Fibroblast of lung (primary cell): Measurements from ENCODE around the gene DLGAP1. TPM values are rescaled to one million over a fixed set of nuclear protein-coding genes. Genes with fewer than 3 reads are reported as not detected.

Experiments used
- DNase-seq, 2 donors: peaks; one replicate each; pipeline versions ENCODE4 v3.0.0 to v3.0.0-alpha.2; 2010; ENCODE audit warnings: low read depth in 2 of 2
- H2AFZ ChIP-seq: 2 replicates; pipeline ENCODE4 v1.5.1; 2012; ENCODE audit warnings: low read length, control low read depth, inconsistent platforms
- H3K27ac ChIP-seq: 2 replicates; pipeline ENCODE4 v1.5.1; 2011; ENCODE audit warnings: low read length, control low read depth; ENCODE audit not compliant: insufficient read depth
- H3K27me3 ChIP-seq: 2 replicates; pipeline ENCODE4 v1.5.1; 2011; ENCODE audit warnings: mild to moderate bottlenecking, low read length; ENCODE audit not compliant: control insufficient read depth, insufficient read depth
- H3K36me3 ChIP-seq: 2 replicates; pipeline ENCODE4 v1.5.1; 2011; ENCODE audit warnings: low read length; ENCODE audit not compliant: control insufficient read depth, insufficient read depth
- H3K4me1 ChIP-seq: 2 replicates; pipeline ENCODE4 v1.5.1; 2011; ENCODE audit warnings: low read length; ENCODE audit not compliant: control insufficient read depth, insufficient read depth; ENCODE audit errors: extremely low read depth
- H3K4me2 ChIP-seq: 2 replicates; pipeline ENCODE4 v1.5.1; 2011; ENCODE audit warnings: low read length, control low read depth; ENCODE audit not compliant: insufficient read depth; ENCODE audit errors: extremely low read depth
- H3K4me3 ChIP-seq, 4 experiments: fragments of 200-600 bp in 1 of 4; sonication (generic) in 1 of 4; replicated peaks in 1 of 4; 2 replicates each; pipeline ENCODE4 v1.5.1; 2011 to 2016; ENCODE audit warnings: low read length in 4 of 4, low read depth in 3 of 4, mild to moderate bottlenecking in 3 of 4, control low read depth in 2 of 4, inconsistent platforms in 1 of 4, mixed read lengths in 1 of 4; ENCODE audit not compliant: insufficient read depth in 1 of 4; ENCODE audit errors: control extremely low read depth in 1 of 4
- H3K79me2 ChIP-seq: 2 replicates; pipeline ENCODE4 v1.5.1; 2012; ENCODE audit warnings: mild to moderate bottlenecking, low read length, inconsistent platforms; ENCODE audit not compliant: control insufficient read depth, insufficient read depth
- H3K9ac ChIP-seq: 2 replicates; pipeline ENCODE4 v1.5.1; 2011; ENCODE audit warnings: mild to moderate bottlenecking, low read length, control low read depth; ENCODE audit not compliant: insufficient read depth
- H3K9me3 ChIP-seq: 2 replicates; pipeline ENCODE4 v1.5.1; 2012; ENCODE audit warnings: low read depth, low read length; ENCODE audit not compliant: control insufficient read depth, insufficient read depth
- H4K20me1 ChIP-seq: 2 replicates; pipeline ENCODE4 v1.5.1; 2011; ENCODE audit warnings: low read length; ENCODE audit not compliant: control insufficient read depth, insufficient read depth; ENCODE audit errors: extremely low read depth
- EZH2 ChIP-seq: IDR thresholded peaks from 2 replicates; pipeline ENCODE4 v1.5.1; 2012; ENCODE audit warnings: low read length, control low read depth, mild to moderate bottlenecking; ENCODE audit errors: missing control alignments
- polyA plus RNA-seq, 2 donors: library from polyadenylated mRNA; depleted of rRNA in 1 of 2; stranded (reverse) in 1 of 2; unstranded in 1 of 2; fragments of >200 nt; gene quantifications; 2 replicates each; pipeline ENCODE4 v1.2.1, GENCODE V29; 2011 to 2012; ENCODE audit warnings: missing spikeins in 1 of 2
- total RNA-seq: library from RNA; depleted of rRNA; stranded (reverse); fragments of >200 nt; gene quantifications from 2 replicates; pipeline ENCODE4 v1.2.1, GENCODE V29; 2014
- TF ChIP-seq, protein P1 (sequence below), 2 donors: IDR thresholded peaks in 1 of 2; conservative IDR thresholded peaks in 1 of 2; 1 replicate in 1 of 2; 2 replicates in 1 of 2; pipeline ENCODE4 v1.5.1; 2011 to 2012; ENCODE audit warnings: low read length in 2 of 2, control low read depth in 1 of 2, inconsistent platforms in 1 of 2, low read depth in 1 of 2, mild to moderate bottlenecking in 1 of 2

Gene DLGAP1
- total and polyA plus RNA-seq, 2 donors (not counting 1 experiment from before 2014, with no cell fraction given), result 0.16 to 0.17 TPM

GRCh38 chr18:3494245-3494526 is 960.9 kb downstream of the DLGAP1 start:
- TF ChIP-seq EZH2, result no peak
- TF ChIP-seq, protein P1, sequence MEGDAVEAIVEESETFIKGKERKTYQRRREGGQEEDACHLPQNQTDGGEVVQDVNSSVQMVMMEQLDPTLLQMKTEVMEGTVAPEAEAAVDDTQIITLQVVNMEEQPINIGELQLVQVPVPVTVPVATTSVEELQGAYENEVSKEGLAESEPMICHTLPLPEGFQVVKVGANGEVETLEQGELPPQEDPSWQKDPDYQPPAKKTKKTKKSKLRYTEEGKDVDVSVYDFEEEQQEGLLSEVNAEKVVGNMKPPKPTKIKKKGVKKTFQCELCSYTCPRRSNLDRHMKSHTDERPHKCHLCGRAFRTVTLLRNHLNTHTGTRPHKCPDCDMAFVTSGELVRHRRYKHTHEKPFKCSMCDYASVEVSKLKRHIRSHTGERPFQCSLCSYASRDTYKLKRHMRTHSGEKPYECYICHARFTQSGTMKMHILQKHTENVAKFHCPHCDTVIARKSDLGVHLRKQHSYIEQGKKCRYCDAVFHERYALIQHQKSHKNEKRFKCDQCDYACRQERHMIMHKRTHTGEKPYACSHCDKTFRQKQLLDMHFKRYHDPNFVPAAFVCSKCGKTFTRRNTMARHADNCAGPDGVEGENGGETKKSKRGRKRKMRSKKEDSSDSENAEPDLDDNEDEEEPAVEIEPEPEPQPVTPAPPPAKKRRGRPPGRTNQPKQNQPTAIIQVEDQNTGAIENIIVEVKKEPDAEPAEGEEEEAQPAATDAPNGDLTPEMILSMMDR (conservative IDR thresholded peaks at IDR 0.05 in 1 of 2, IDR thresholded peaks at IDR 0.05 in 1 of 2; ENCODE audit: low read depth in 1 of 2, low read length in 2 of 2), result no peak
- no peaks in the 10 kb centered on the region for H4K20me1 ChIP-seq
- no peaks in the 10 kb centered on the region for H3K9me3 ChIP-seq
- no peak overlapping the region for H3K4me2 ChIP-seq
- no peaks in the 10 kb centered on the region for H3K4me1 ChIP-seq
- H3K27ac ChIP-seq, result no peak overlapping the region
- no peaks in the 10 kb centered on the region for H3K79me2 ChIP-seq
- no peak overlapping the region for H2AFZ ChIP-seq
- no peak for DNase-seq
- H3K4me3 ChIP-seq, result no peak overlapping the region
- no peak overlapping the region for H3K9ac ChIP-seq
- no peaks in the 10 kb centered on the region for H3K27me3 ChIP-seq
- no peaks in the 10 kb centered on the region for H3K36me3 ChIP-seq

- H3K4me2 ChIP-seq, result no peak overlapping the region
- DNase-seq, result no peak
- H3K27ac ChIP-seq, result no peak overlapping the region
- H3K27me3 ChIP-seq, result no peaks in the 10 kb centered on the region
- no peaks in the 10 kb centered on the region for H4K20me1 ChIP-seq
- no peak for TF ChIP-seq EZH2
- TF ChIP-seq, protein P1 (conservative IDR thresholded peaks at IDR 0.05 in 1 of 2, IDR thresholded peaks at IDR 0.05 in 1 of 2; ENCODE audit: low read depth in 1 of 2, low read length in 2 of 2), result no peak
- no peak overlapping the region for H3K4me3 ChIP-seq
- no peak overlapping the region for H2AFZ ChIP-seq
- no peak overlapping the region for H3K9ac ChIP-seq
- no peaks in the 10 kb centered on the region for H3K9me3 ChIP-seq
- no peaks in the 10 kb centered on the region for H3K36me3 ChIP-seq
- H3K79me2 ChIP-seq, result no peaks in the 10 kb centered on the region
- H3K4me1 ChIP-seq, result no peaks in the 10 kb centered on the region
Observed at GRCh38 chr18:3493501-3494244, 961.4 kb downstream of the DLGAP1 start.

DNA sequence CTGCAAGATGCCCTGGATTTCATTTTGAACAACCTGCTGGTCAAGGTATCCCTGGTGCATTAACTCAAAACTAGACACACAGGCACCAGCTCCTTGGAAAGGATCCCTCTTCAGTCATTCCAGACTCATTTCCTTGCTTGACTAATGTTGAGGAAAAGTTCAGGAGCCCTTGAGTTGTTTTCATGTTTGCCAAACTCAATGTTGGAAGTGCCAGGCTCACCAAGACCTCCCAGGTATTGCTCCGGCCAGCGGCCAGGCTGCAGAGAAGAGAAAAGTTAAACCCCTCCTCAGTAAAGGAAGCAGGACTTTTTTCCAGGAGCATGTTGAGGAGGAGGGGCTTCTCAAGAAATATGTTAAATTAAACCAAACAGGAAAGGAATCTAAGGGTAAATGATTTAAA is 962.4 kb downstream of the DLGAP1 start:
- no peaks in the 10 kb centered on the region for H3K36me3 ChIP-seq
- H3K79me2 ChIP-seq, result no peaks in the 10 kb centered on the region
- no peak for DNase-seq
- TF ChIP-seq, protein P1 (conservative IDR thresholded peaks at IDR 0.05 in 1 of 2, IDR thresholded peaks at IDR 0.05 in 1 of 2; ENCODE audit: low read depth in 1 of 2, low read length in 2 of 2), result no peak
- no peak for TF ChIP-seq EZH2
- no peaks in the 10 kb centered on the region for H3K4me1 ChIP-seq
- H3K9me3 ChIP-seq, result no peaks in the 10 kb centered on the region
- no peak overlapping the region for H3K4me2 ChIP-seq
- no peak overlapping the region for H3K9ac ChIP-seq
- no peaks in the 10 kb centered on the region for H3K27me3 ChIP-seq
- H4K20me1 ChIP-seq, result no peaks in the 10 kb centered on the region
- H3K4me3 ChIP-seq, result no peak overlapping the region
- H3K27ac ChIP-seq, result no peak overlapping the region
- no peak overlapping the region for H2AFZ ChIP-seq
